ENCODE results near the gene CMC2. TPM values are rescaled to one million over a fixed set of nuclear protein-coding genes. Genes with fewer than 3 reads are reported as not detected.

Gene CMC2
- total and polyA plus RNA-seq, 2 of the 13 experiments (the other 11 are each of a cell fraction or from before 2014, with no cell fraction given), result 116 to 129 TPM

DNA sequence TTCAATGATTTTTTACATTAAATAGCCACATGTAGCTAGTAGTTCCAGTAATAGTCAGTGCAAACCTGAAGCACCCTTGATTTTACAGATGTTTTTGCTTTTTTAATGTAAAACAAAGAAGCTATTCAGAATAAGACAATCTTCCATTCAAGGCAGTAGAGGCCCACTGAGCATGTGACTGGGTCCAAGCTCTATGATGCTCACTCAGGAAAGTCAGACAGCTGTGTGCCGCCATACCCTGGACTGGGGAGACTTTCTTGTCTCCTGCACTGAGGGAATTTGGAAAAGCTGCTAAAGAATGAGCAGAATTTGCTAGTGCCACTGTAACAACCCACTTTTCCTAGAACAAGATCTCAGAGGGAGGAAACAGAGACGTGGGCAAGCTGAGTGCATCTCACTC lies 11.8 kb upstream of the CMC2 start:
- ChIA-PET POLR2A (no interaction called here), CTCF (ENCODE audit: low intra/inter-chr PET ratio, low total read pairs) (no interaction called here)
- no peak for DNase-seq (ENCODE audit: low spot score)
- intact Hi-C loops (cut with micrococcal nuclease; ENCODE audit: unreplicated experiment), result no loop called here
- Histone ChIP-seq H3K27ac (ENCODE audit: extremely low read length, insufficient read depth, low read length) (no peak overlapping the region), H3K36me3 (replicated peaks in 1 of 2; ENCODE audit: control insufficient read depth in 1 of 2, insufficient read depth in 2 of 2, low read length in 2 of 2) (peaks cover 32 to 94% of the 10 kb centered on the region in 2 experiments), H3K4me3 (replicated peaks in 1 of 3; ENCODE audit: insufficient read depth in 1 of 3, low read depth in 2 of 3, low read length in 3 of 3) (no peak overlapping the region), H3K9me3 (ENCODE audit: low read length) (no peaks in the 10 kb centered on the region), H3K9ac (ENCODE audit: insufficient read depth, low read depth, low read length) (no peak overlapping the region), H3K79me2 (ENCODE audit: insufficient read depth, low read length) (no peaks in the 10 kb centered on the region), H3K27me3 (ENCODE audit: control insufficient read depth in 1 of 2, insufficient read depth in 2 of 2, low read length in 2 of 2) (no peaks in the 10 kb centered on the region), H3K4me2 (ENCODE audit: low read depth, low read length) (no peak overlapping the region), H2AFZ (ENCODE audit: low read length) (no peak overlapping the region), H3K4me1 (ENCODE audit: insufficient read depth, low read length) (no peaks in the 10 kb centered on the region), H4K20me1 (ENCODE audit: insufficient read depth, low read length) (no peaks in the 10 kb centered on the region)
- TF ChIP-seq ZNF605 (CRISPR knock-in tag; IDR thresholded peaks at IDR 0.05) (no peak), KAT7 (CRISPR knock-in tag; IDR thresholded peaks at IDR 0.05; ENCODE audit: borderline replicate concordance) (no peak), THYN1 (CRISPR knock-in tag; IDR thresholded peaks at IDR 0.05; ENCODE audit: borderline replicate concordance, low read depth) (no peak), MAZ (IDR thresholded peaks at IDR 0.05; ENCODE audit: borderline replicate concordance, low read depth, low read length) (no peak), MAZ (CRISPR knock-in tag; IDR thresholded peaks at IDR 0.05; ENCODE audit: low read depth) (no peak), EP300 (IDR thresholded peaks at IDR 0.05; ENCODE audit: low read depth in 2 of 2, low read length in 2 of 2) (no peak), EP300 (CRISPR knock-in tag; IDR thresholded peaks at IDR 0.05; ENCODE audit: borderline replicate concordance) (no peak)
- FAIRE-seq, result no peak
- no TSS peak for BruUV-seq (replicated peaks)
- WGBS (ENCODE audit: low lambda C conversion rate), result 98% methylated on average over 2 of the region's 2 CpGs
- in situ Hi-C loops (cut with HindIII; ENCODE audit: extremely low pct_ligation_motif_present, low pct_unique_long_range_greater_than_20kb), result no loop called here
- ATAC-seq, result no peak

GRCh38 chr16:81014672-81015071 lies 8.0 kb upstream of the CMC2 start:
- no peak overlapping the region for H3K27ac ChIP-seq (ENCODE audit: extremely low read length, insufficient read depth, low read length)
- no peak overlapping the region for H3K4me3 ChIP-seq (replicated peaks in 1 of 3; ENCODE audit: insufficient read depth in 1 of 3, low read depth in 2 of 3, low read length in 3 of 3)
- CTCF ChIA-PET (ENCODE audit: low intra/inter-chr PET ratio, low total read pairs), result no interaction called here
- WGBS (ENCODE audit: low lambda C conversion rate), result 100% methylated on average over 2 of the region's 2 CpGs
- no peak overlapping the region for H3K4me2 ChIP-seq (ENCODE audit: low read depth, low read length)
- DNase-seq (ENCODE audit: low spot score) (no peak), ATAC-seq (no peak), FAIRE-seq (no peak)
- intact Hi-C loops (cut with micrococcal nuclease; ENCODE audit: unreplicated experiment) (no loop called here), in situ Hi-C loops (cut with HindIII; ENCODE audit: extremely low pct_ligation_motif_present, low pct_unique_long_range_greater_than_20kb) (no loop called here)
- no peak overlapping the region for H2AFZ ChIP-seq (ENCODE audit: low read length)
- no peak overlapping the region for H3K9ac ChIP-seq (ENCODE audit: insufficient read depth, low read depth, low read length)
- H3K9me3 ChIP-seq (ENCODE audit: low read length), result no peaks in the 10 kb centered on the region
- H3K27me3 ChIP-seq (ENCODE audit: control insufficient read depth in 1 of 2, insufficient read depth in 2 of 2, low read length in 2 of 2), result no peaks in the 10 kb centered on the region
- POLR2A ChIA-PET, result no interaction called here
- no TSS peak for BruUV-seq (replicated peaks)
- H3K79me2 ChIP-seq (ENCODE audit: insufficient read depth, low read length), result peaks cover 10% of the 10 kb centered on the region
- no peaks in the 10 kb centered on the region for H3K4me1 ChIP-seq (ENCODE audit: insufficient read depth, low read length)
- H3K36me3 ChIP-seq (replicated peaks in 1 of 2; ENCODE audit: control insufficient read depth in 1 of 2, insufficient read depth in 2 of 2, low read length in 2 of 2), result peaks cover 27 to 63% of the 10 kb centered on the region in 2 experiments
- H4K20me1 ChIP-seq (ENCODE audit: insufficient read depth, low read length), result no peaks in the 10 kb centered on the region
- TF ChIP-seq BRD4 (CRISPR knock-in tag; IDR thresholded peaks at IDR 0.05) (no peak), ZNF501 (CRISPR knock-in tag; IDR thresholded peaks at IDR 0.05) (no peak), MTF1 (CRISPR knock-in tag; IDR thresholded peaks at IDR 0.05) (no peak), ARID5B (CRISPR knock-in tag; IDR thresholded peaks at IDR 0.05) (no peak), CBFB (CRISPR knock-in tag; IDR thresholded peaks at IDR 0.05) (no peak), ZNF709 (CRISPR knock-in tag; IDR thresholded peaks at IDR 0.05) (no peak), ZNF660 (CRISPR knock-in tag; IDR thresholded peaks at IDR 0.05; ENCODE audit: borderline replicate concordance, low read depth) (no peak), YY1 (IDR thresholded peaks at IDR 0.05; ENCODE audit: insufficient read depth, insufficient replicate concordance, low read depth, low read length) (no peak), ZNF24 (IDR thresholded peaks at IDR 0.05) (no peak)
- TF ChIP-seq, protein P1, sequence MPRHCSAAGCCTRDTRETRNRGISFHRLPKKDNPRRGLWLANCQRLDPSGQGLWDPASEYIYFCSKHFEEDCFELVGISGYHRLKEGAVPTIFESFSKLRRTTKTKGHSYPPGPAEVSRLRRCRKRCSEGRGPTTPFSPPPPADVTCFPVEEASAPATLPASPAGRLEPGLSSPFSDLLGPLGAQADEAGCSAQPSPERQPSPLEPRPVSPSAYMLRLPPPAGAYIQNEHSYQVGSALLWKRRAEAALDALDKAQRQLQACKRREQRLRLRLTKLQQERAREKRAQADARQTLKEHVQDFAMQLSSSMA (CRISPR knock-in tag; IDR thresholded peaks at IDR 0.05), result no peak
